ENCODE data around the gene TNRC6C.
A peak's percentile ranks its signal among the peaks of the same experiment; 100 is the strongest.

Gene TNRC6C

GRCh38 chr17:78092794-78093324 is 134.4 kb downstream of the TNRC6C start:
- no peak for DNase-seq

- DNase-seq = no peak
Observed at GRCh38 chr17:78095035-78095434, 136.5 kb downstream of the TNRC6C start.

GRCh38 chr17:78096093-78096492 is 137.6 kb downstream of the TNRC6C start:
- DNase-seq = no peak

- no peak for DNase-seq
Observed at GRCh38 chr17:78101112-78101511, 142.6 kb downstream of the TNRC6C start.

- no peak for DNase-seq
Observed at GRCh38 chr17:78101542-78101941, 143.0 kb downstream of the TNRC6C start.

- no peak for DNase-seq
Observed at GRCh38 chr17:78103311-78103710, 144.8 kb downstream of the TNRC6C start.

GRCh38 chr17:78104540-78104941 is 146.0 kb downstream of the TNRC6C start:
- no peak for DNase-seq

- DNase-seq = no peak
Observed at GRCh38 chr17:78105101-78105500, 146.6 kb downstream of the TNRC6C start.

GRCh38 chr17:78105551-78105950 is 147.0 kb downstream of the TNRC6C start:
- no peak for DNase-seq

- no peak for DNase-seq
Observed at GRCh38 chr17:78106211-78106610, 147.7 kb downstream of the TNRC6C start.

GRCh38 chr17:78107457-78107856 is 149.0 kb downstream of the TNRC6C start:
- DNase-seq = peak; percentile 21

GRCh38 chr17:78107976-78108725 is 149.6 kb downstream of the TNRC6C start:
- no peak for DNase-seq

GRCh38 chr17:78108726-78109488 is 150.4 kb downstream of the TNRC6C start:
- DNase-seq = no peak

- DNase-seq = no peak
Observed at GRCh38 chr17:78109489-78109761, 150.9 kb downstream of the TNRC6C start.

- no peak for DNase-seq
Observed at GRCh38 chr17:78110363-78111015, 152.0 kb downstream of the TNRC6C start.

GRCh38 chr17:78111016-78111726 is 152.7 kb downstream of the TNRC6C start:
- no peak for DNase-seq

- no peak for DNase-seq
Observed at GRCh38 chr17:78111727-78112517, 153.4 kb downstream of the TNRC6C start.

- DNase-seq = peak; percentile 35
Observed at GRCh38 chr17:78112518-78113471, 154.3 kb downstream of the TNRC6C start.

- no peak for DNase-seq
Observed at GRCh38 chr17:78113804-78114785, 155.6 kb downstream of the TNRC6C start.

Measured in fibroblast of skin of right quadriceps (primary cell).